ENCODE results near the gene FHOD1. TPM values are rescaled to one million over a fixed set of nuclear protein-coding genes. Genes with fewer than 3 reads are reported as not detected.

Gene FHOD1
- total and polyA plus RNA-seq, 2 of the 13 experiments (the other 11 are each of a cell fraction or from before 2014, with no cell fraction given) = 20.0 to 20.8 TPM

DNA sequence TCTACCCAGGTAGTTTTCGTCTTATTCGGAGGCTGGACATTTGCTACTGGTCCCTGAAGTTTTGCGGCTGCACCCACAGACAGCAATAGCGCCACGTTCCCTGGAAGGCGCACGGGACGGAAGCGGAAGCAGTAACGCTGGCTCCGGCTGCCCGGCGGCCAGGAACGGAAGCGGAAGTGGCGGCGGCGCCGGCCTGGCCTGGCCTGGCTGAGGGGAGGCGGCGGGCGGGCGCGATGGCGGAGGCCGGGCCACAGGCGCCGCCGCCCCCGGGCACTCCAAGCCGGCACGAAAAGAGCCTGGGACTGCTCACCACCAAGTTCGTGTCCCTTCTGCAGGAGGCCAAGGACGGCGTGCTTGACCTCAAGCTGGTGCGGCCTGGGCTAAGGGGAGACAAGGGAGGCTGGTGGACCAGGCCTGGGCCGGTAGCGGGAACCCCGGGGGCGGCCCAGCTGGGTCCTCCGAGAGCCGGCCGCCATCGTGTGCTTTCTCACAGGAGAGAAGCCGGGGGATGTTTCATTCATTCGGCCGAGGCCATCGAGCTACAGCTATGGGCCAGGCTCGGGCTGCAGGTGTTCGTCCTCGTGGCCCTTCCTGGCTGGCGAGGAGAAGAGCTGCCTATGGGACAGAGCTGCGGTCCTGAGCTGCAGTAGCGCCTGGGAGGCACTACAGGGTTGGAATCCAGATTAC, 55.1 kb downstream of the FHOD1 start, which contains the start of gene E2F4:
Gene E2F4 (plus strand): TSS at position 161 of the 687 bp plus-strand sequence. CDS start 73 bp downstream, at position 234.
- CTCF ChIA-PET (ENCODE audit: low intra/inter-chr PET ratio, low total read pairs) = no interaction called here
- POLR2A ChIA-PET = interaction anchor here (0.9 to 1.9 kb wide), 6 partner anchors 8 to 56 kb away, joined by 3 to 8 read pairs (median 4); partner anchors contain the start of genes FHOD1, NOL3 and TMEM208
- 0 out of 2 replicates have a peak, but pooled peaks have one; percentile 26 for TF ChIP-seq FOXJ3 (CRISPR knock-in tag; IDR thresholded peaks at IDR 0.05; ENCODE audit: borderline replicate concordance)
- peak; percentile 80 for TF ChIP-seq SKI (IDR thresholded peaks at IDR 0.05; ENCODE audit: partially characterized antibody)
- TF ChIP-seq ATAD3A (CRISPR knock-in tag; IDR thresholded peaks at IDR 0.05) = no peak
- peak; percentile 99 for TF ChIP-seq ZFY (CRISPR knock-in tag; IDR thresholded peaks at IDR 0.05)
- TF ChIP-seq DMAP1 (CRISPR knock-in tag; IDR thresholded peaks at IDR 0.05) = peak; percentile 52; the same call in 1 of the 2 replicates
- no peak for TF ChIP-seq IKZF4 (CRISPR knock-in tag; IDR thresholded peaks at IDR 0.05; ENCODE audit: borderline replicate concordance, low read depth, not compliant biosample characterization)
- peak; percentile 66 for TF ChIP-seq SRF (IDR thresholded peaks at IDR 0.05; ENCODE audit: low read depth, low read length)
- peak; percentile 47 for TF ChIP-seq HNRNPK (IDR thresholded peaks at IDR 0.05; ENCODE audit: low read depth, low read length, poor library complexity, severe bottlenecking)
- peak; percentile 72; the same call in 1 of the 2 replicates for TF ChIP-seq EZH2 (conservative IDR thresholded peaks at IDR 0.05; ENCODE audit: low read depth, low read length)
- TF ChIP-seq HDAC6 (IDR thresholded peaks at IDR 0.05; ENCODE audit: low read depth, low read length) = no peak
- no peak for TF ChIP-seq SOX6 (IDR thresholded peaks at IDR 0.05)
- peak; percentile 56 for TF ChIP-seq SOX6 (CRISPR knock-in tag; IDR thresholded peaks at IDR 0.05)
- TF ChIP-seq, protein P1, sequence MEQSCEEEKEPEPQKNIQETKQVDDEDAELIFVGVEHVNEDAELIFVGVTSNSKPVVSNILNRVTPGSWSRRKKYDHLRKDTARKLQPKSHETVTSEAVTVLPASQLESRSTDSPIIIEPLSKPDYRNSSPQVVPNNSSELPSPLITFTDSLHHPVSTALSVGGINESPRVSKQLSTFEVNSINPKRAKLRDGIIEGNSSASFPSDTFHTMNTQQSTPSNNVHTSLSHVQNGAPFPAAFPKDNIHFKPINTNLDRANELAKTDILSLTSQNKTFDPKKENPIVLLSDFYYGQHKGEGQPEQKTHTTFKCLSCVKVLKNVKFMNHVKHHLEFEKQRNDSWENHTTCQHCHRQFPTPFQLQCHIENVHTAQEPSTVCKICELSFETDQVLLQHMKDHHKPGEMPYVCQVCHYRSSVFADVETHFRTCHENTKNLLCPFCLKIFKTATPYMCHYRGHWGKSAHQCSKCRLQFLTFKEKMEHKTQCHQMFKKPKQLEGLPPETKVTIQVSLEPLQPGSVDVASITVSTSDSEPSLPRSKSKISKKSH (CRISPR knock-in tag; IDR thresholded peaks at IDR 0.05; ENCODE audit: borderline replicate concordance) = peak; percentile 53
- TF ChIP-seq ZNF564 (CRISPR knock-in tag; IDR thresholded peaks at IDR 0.05) = peak; percentile 80; the same call in 1 of the 2 replicates
- peak; percentile 88 for TF ChIP-seq REPIN1 (CRISPR knock-in tag; IDR thresholded peaks at IDR 0.05; ENCODE audit: borderline replicate concordance, low read depth)
- TF ChIP-seq ZNF296 (CRISPR knock-in tag; conservative IDR thresholded peaks at IDR 0.05) = no peak; the same call in 1 of the 2 replicates
- TF ChIP-seq, protein P2, sequence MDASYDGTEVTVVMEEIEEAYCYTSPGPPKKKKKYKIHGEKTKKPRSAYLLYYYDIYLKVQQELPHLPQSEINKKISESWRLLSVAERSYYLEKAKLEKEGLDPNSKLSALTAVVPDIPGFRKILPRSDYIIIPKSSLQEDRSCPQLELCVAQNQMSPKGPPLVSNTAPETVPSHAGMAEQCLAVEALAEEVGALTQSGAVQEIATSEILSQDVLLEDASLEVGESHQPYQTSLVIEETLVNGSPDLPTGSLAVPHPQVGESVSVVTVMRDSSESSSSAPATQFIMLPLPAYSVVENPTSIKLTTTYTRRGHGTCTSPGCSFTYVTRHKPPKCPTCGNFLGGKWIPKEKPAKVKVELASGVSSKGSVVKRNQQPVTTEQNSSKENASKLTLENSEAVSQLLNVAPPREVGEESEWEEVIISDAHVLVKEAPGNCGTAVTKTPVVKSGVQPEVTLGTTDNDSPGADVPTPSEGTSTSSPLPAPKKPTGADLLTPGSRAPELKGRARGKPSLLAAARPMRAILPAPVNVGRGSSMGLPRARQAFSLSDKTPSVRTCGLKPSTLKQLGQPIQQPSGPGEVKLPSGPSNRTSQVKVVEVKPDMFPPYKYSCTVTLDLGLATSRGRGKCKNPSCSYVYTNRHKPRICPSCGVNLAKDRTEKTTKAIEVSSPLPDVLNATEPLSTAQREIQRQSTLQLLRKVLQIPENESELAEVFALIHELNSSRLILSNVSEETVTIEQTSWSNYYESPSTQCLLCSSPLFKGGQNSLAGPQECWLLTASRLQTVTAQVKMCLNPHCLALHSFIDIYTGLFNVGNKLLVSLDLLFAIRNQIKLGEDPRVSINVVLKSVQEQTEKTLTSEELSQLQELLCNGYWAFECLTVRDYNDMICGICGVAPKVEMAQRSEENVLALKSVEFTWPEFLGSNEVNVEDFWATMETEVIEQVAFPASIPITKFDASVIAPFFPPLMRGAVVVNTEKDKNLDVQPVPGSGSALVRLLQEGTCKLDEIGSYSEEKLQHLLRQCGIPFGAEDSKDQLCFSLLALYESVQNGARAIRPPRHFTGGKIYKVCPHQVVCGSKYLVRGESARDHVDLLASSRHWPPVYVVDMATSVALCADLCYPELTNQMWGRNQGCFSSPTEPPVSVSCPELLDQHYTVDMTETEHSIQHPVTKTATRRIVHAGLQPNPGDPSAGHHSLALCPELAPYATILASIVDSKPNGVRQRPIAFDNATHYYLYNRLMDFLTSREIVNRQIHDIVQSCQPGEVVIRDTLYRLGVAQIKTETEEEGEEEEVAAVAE (CRISPR knock-in tag; IDR thresholded peaks at IDR 0.05; ENCODE audit: borderline replicate concordance) = peak; percentile 44; the same call in 1 of the 2 replicates
- peak; percentile 89; the same call in 1 of the 3 replicates for TF ChIP-seq MXI1 (IDR thresholded peaks at IDR 0.05; ENCODE audit: borderline replicate concordance, low read depth, low read length)
- peak; percentile 51; the same call in 1 of the 2 replicates for TF ChIP-seq FOXO1 (CRISPR knock-in tag; IDR thresholded peaks at IDR 0.05)

More for the DNA sequence above, 55.1 kb downstream of the FHOD1 start, which contains the start of gene E2F4:
- BruUV-seq (replicated peaks) = TSS peak; percentile 71
- ATAC-seq (peak; percentile 95), FAIRE-seq (peak; percentile 88), DNase-seq (ENCODE audit: low spot score) (peak; percentile 88)
- Histone ChIP-seq H3K79me2 (ENCODE audit: insufficient read depth, low read length) (peaks cover 21% of the 10 kb centered on the region), H3K27ac (ENCODE audit: extremely low read length, insufficient read depth, low read length) (peak within 1 kb of the TSS; percentile 59), H3K4me3 (replicated peaks in 1 of 3; ENCODE audit: insufficient read depth in 1 of 3, low read depth in 2 of 3, low read length in 3 of 3) (peak within 1 kb of the TSS; percentile 84 to 99 (median 97)), H4K20me1 (ENCODE audit: insufficient read depth, low read length) (no peaks in the 10 kb centered on the region; the same call in 1 of the 2 replicates), H3K4me1 (ENCODE audit: insufficient read depth, low read length) (peaks cover 38% of the 10 kb centered on the region), H3K27me3 (ENCODE audit: control insufficient read depth in 1 of 2, insufficient read depth in 2 of 2, low read length in 2 of 2) (peaks cover 7 to 16% of the 10 kb centered on the region in 2 experiments; a peak in 2 of 5 replicates), H3K4me2 (ENCODE audit: low read depth, low read length) (peak within 1 kb of the TSS; percentile 97), H3K9me3 (ENCODE audit: low read length) (no peaks in the 10 kb centered on the region), H3K36me3 (replicated peaks in 1 of 2; ENCODE audit: control insufficient read depth in 1 of 2, insufficient read depth in 2 of 2, low read length in 2 of 2) (peaks cover 23 to 36% of the 10 kb centered on the region in 2 experiments), H3K9ac (ENCODE audit: insufficient read depth, low read depth, low read length) (peak within 1 kb of the TSS; percentile 98), H2AFZ (ENCODE audit: low read length) (peak within 1 kb of the TSS; percentile 75)
- intact Hi-C loops (cut with micrococcal nuclease; ENCODE audit: unreplicated experiment) = loop anchor here (2.0 kb wide), 1 partner anchor 55 kb away; the partner anchor contains the start of gene FHOD1
- 0% methylated on average over 9 of the region's 54 CpGs for WGBS (ENCODE audit: low lambda C conversion rate)
- in situ Hi-C loops (cut with HindIII; ENCODE audit: extremely low pct_ligation_motif_present, low pct_unique_long_range_greater_than_20kb) = no loop called here
